HepG2 (cell line): ENCODE data around the gene CEP128. TPM values are rescaled to one million over a fixed set of nuclear protein-coding genes. Genes with fewer than 3 reads are reported as not detected.
A peak's percentile ranks its signal among the peaks of the same experiment; 100 is the strongest.

Experiments used
- ATAC-seq: fragments of 200-7000 bp; cut with Tn5 transposase; 3 replicates; pipeline ENCODE4 v1.9.1; 2020; ENCODE audit warnings: mild to moderate bottlenecking, moderate library complexity
- BruUV-seq: library from RNA; stranded (reverse); fragments of 400-500 nt; replicated peaks from 2 replicates; lab custom pipeline; 2021; lab: Mats Ljungman, UMichigan
- CTCF ChIA-PET: fragments of 300-600 bp; formaldehyde crosslinking; extraction: SDS; loops from one replicate; lab custom pipeline; 2021; ENCODE audit warnings: low total read pairs, inconsistent platforms, low intra/inter-chr PET ratio; lab: Yijun Ruan, JAX
- POLR2A ChIA-PET: fragments of 350-600 bp; sonication (Branson Sonifier 250); formaldehyde crosslinking; loops from one replicate; lab custom pipeline; 2020; ENCODE audit warnings: antibody characterized with exemption, inconsistent platforms; lab: Yijun Ruan, JAX
- DNase-seq: peaks from one replicate; pipeline ENCODE4 v3.0.0-alpha.2; 2015; ENCODE audit warnings: low spot score
- FAIRE-seq: peaks from 3 replicates; lab custom pipeline; 2011; peaks lifted over from hg19 to GRCh38; lab: Jason Lieb, UNC
- H2AFZ ChIP-seq: one replicate; pipeline ENCODE4 v1.6.1; 2011; ENCODE audit warnings: low read length, inconsistent platforms
- H3K27ac ChIP-seq: fragments of 300-600 bp; 3 replicates; pipeline ENCODE4 v1.8.0; 2011; ENCODE audit warnings: mixed run types, mild to moderate bottlenecking, mixed read lengths, low read length, inconsistent platforms; ENCODE audit not compliant: insufficient read depth; ENCODE audit errors: extremely low read length
- H3K27me3 ChIP-seq, 2 experiments: fragments of 200-600 bp in 1 of 2; 2 replicates in 1 of 2; 3 replicates in 1 of 2; pipeline versions ENCODE4 v1.6.0 to v1.8.0; 2011; ENCODE audit warnings: low read length in 2 of 2, mild to moderate bottlenecking in 2 of 2, moderate library complexity in 2 of 2, inconsistent platforms in 1 of 2; ENCODE audit not compliant: insufficient read depth in 2 of 2, control insufficient read depth in 1 of 2
- H3K36me3 ChIP-seq, 2 experiments: fragments of 200-600 bp in 1 of 2; replicated peaks in 1 of 2; 2 replicates in 1 of 2; 3 replicates in 1 of 2; pipeline versions ENCODE4 v1.5.1 to v1.8.0; 2011; ENCODE audit warnings: low read length in 2 of 2, inconsistent platforms in 1 of 2; ENCODE audit not compliant: insufficient read depth in 2 of 2, control insufficient read depth in 1 of 2
- H3K4me1 ChIP-seq: 2 replicates; pipeline ENCODE4 v1.5.1; 2012; ENCODE audit warnings: low read length, inconsistent platforms; ENCODE audit not compliant: insufficient read depth
- H3K4me2 ChIP-seq: 2 replicates; pipeline ENCODE4 v1.6.0; 2011; ENCODE audit warnings: low read depth, low read length, inconsistent platforms
- H3K4me3 ChIP-seq, 3 experiments: fragments of 200-600 bp in 1 of 3; sonication (generic), shearing (Covaris generic) in 1 of 3; replicated peaks in 1 of 3; 2 replicates each; pipeline ENCODE4 v1.5.1; 2011 to 2016; ENCODE audit warnings: low read length in 3 of 3, inconsistent platforms in 2 of 3, low read depth in 2 of 3, mild to moderate bottlenecking in 2 of 3, control low read depth in 1 of 3, mixed read lengths in 1 of 3; ENCODE audit not compliant: insufficient read depth in 1 of 3
- H3K79me2 ChIP-seq: one replicate; pipeline ENCODE4 v1.6.1; 2011; ENCODE audit warnings: low read length, inconsistent platforms; ENCODE audit not compliant: insufficient read depth
- H3K9ac ChIP-seq: 2 replicates; pipeline ENCODE4 v1.6.0; 2011; ENCODE audit warnings: mild to moderate bottlenecking, low read depth, low read length, inconsistent platforms; ENCODE audit not compliant: insufficient read depth
- H3K9me3 ChIP-seq: 2 replicates; pipeline ENCODE4 v1.5.1; 2012; ENCODE audit warnings: mild to moderate bottlenecking, low read length
- H4K20me1 ChIP-seq: 2 replicates; pipeline ENCODE4 v1.6.0; 2011; ENCODE audit warnings: inconsistent platforms, mild to moderate bottlenecking, low read length, moderate library complexity; ENCODE audit not compliant: insufficient read depth
- ATF1 ChIP-seq: IDR thresholded peaks from 2 replicates; pipeline ENCODE4 v1.6.1; 2016; ENCODE audit warnings: mild to moderate bottlenecking, control low read depth
- DNMT3B ChIP-seq: conservative IDR thresholded peaks from 2 replicates; pipeline ENCODE4 v1.6.1; 2016; ENCODE audit warnings: missing biosample characterization, control low read depth
- FOXP1 ChIP-seq, 2 experiments: fragments of 450-650 bp in 1 of 2; IDR thresholded peaks; 2 replicates each; pipeline ENCODE4 v1.6.1; 2017 to 2018; ENCODE audit warnings: antibody characterized with exemption in 1 of 2
- GFI1 ChIP-seq: sonication (generic); formaldehyde crosslinking; IDR thresholded peaks from 2 replicates; pipeline ENCODE4 v1.5.0; 2020; ENCODE audit warnings: missing genetic modification reagents, mild to moderate bottlenecking, borderline replicate concordance
- MIER3 ChIP-seq: IDR thresholded peaks from 2 replicates; pipeline ENCODE4 v1.6.1; 2016; ENCODE audit warnings: missing compliant biosample characterization, borderline replicate concordance
- MXI1 ChIP-seq: IDR thresholded peaks from 3 replicates; pipeline ENCODE4 v1.6.1; 2012; ENCODE audit warnings: low read depth, low read length, inconsistent platforms, borderline replicate concordance
- THAP8 ChIP-seq: sonication (generic); formaldehyde crosslinking; IDR thresholded peaks from 2 replicates; pipeline ENCODE4 v1.5.1; 2020; ENCODE audit warnings: missing genetic modification reagents, mild to moderate bottlenecking, borderline replicate concordance
- ZBTB3 ChIP-seq: sonication (generic); formaldehyde crosslinking; IDR thresholded peaks from 2 replicates; pipeline ENCODE4 v1.4.0; 2020; ENCODE audit warnings: low read depth, mild to moderate bottlenecking, moderate library complexity, missing genetic modification reagents, borderline replicate concordance
- ZBTB49 ChIP-seq: sonication (generic); formaldehyde crosslinking; IDR thresholded peaks from 2 replicates; pipeline ENCODE4 v1.4.0; 2020; ENCODE audit warnings: missing genetic modification reagents, borderline replicate concordance
- ZNF17 ChIP-seq: sonication (generic); formaldehyde crosslinking; IDR thresholded peaks from 2 replicates; pipeline ENCODE4 v1.5.0; 2020; ENCODE audit warnings: mild to moderate bottlenecking, missing genetic modification reagents
- ZNF235 ChIP-seq: sonication (generic); formaldehyde crosslinking; IDR thresholded peaks from 2 replicates; pipeline ENCODE4 v1.8.1; 2023; ENCODE audit warnings: mild to moderate bottlenecking, missing genetic modification reagents, borderline replicate concordance
- ZNF317 ChIP-seq: sonication (generic); formaldehyde crosslinking; IDR thresholded peaks from 2 replicates; pipeline ENCODE4 v1.5.0; 2020; ENCODE audit warnings: mild to moderate bottlenecking, missing genetic modification reagents
- ZNF562 ChIP-seq: sonication (generic); formaldehyde crosslinking; IDR thresholded peaks from 2 replicates; pipeline ENCODE4 v1.8.0; 2022; ENCODE audit warnings: missing genetic modification reagents, borderline replicate concordance
- ZNF569 ChIP-seq: sonication (generic); formaldehyde crosslinking; IDR thresholded peaks from 2 replicates; pipeline ENCODE4 v1.5.0; 2020; ENCODE audit warnings: mild to moderate bottlenecking, missing genetic modification reagents, moderate library complexity, borderline replicate concordance
- WGBS: methylation state at CpG from one replicate; pipeline ENCODE4 v1.1.6; 2017; ENCODE audit warnings: low lambda C conversion rate; 5-methylcytosine and 5-hydroxymethylcytosine counted together
- in situ Hi-C: cut with HindIII; loops from 2 replicates; pipeline ENCODE4 v1.10.0; 2017; ENCODE audit warnings: low pct_unique_long_range_greater_than_20kb; ENCODE audit not compliant: extremely low pct_ligation_motif_present
- intact Hi-C: fragments of 100-400 bp; cut with micrococcal nuclease; formaldehyde crosslinking; loops from one replicate; pipeline ENCODE4 v1.10.0; 2022; ENCODE audit not compliant: unreplicated experiment
- polyA plus RNA-seq, 8 experiments: library from polyadenylated mRNA; depleted of rRNA in 3 of 8; stranded (reverse) in 7 of 8; unstranded in 1 of 8; fragments of >200 nt; fragmentation: Illumina TruSeq in 4 of 8; extraction: Trizol in 4 of 8; gene quantifications; 2 replicates each; pipeline versions ENCODE4 v1.2.1 to v1.2.3, GENCODE V29; 2011 to 2016; ENCODE audit warnings: low read depth in 4 of 8, missing spikeins in 1 of 8, mixed read lengths in 1 of 8; ENCODE audit not compliant: insufficient read depth in 1 of 8
- total RNA-seq, 5 experiments: library from RNA; depleted of rRNA; stranded (reverse); fragments of >200 nt; fragmentation: Illumina TruSeq; extraction: Trizol; gene quantifications; 2 replicates each; pipeline ENCODE4 v1.2.3, GENCODE V29; 2016; ENCODE audit warnings: low read depth in 1 of 5
- TF ChIP-seq, protein P1 (sequence below): sonication (generic); formaldehyde crosslinking; IDR thresholded peaks from 2 replicates; pipeline ENCODE4 v1.5.0; 2020; ENCODE audit warnings: missing genetic modification reagents
- TF ChIP-seq, protein P2 (sequence below): sonication (generic); formaldehyde crosslinking; IDR thresholded peaks from 2 replicates; pipeline ENCODE4 v1.8.0; 2022; ENCODE audit warnings: mild to moderate bottlenecking, missing genetic modification reagents, moderate library complexity
- TF ChIP-seq, protein P3 (sequence below): sonication (generic); formaldehyde crosslinking; IDR thresholded peaks from 2 replicates; pipeline ENCODE4 v1.4.0; 2020; ENCODE audit warnings: mild to moderate bottlenecking, missing genetic modification reagents

CEP128 gene
- total and polyA plus RNA-seq, 2 of the 13 experiments (the other 11 are each of a cell fraction or from before 2014, with no cell fraction given) = 1.3 to 7.5 TPM

- no peak for TF ChIP-seq DNMT3B (CRISPR knock-in tag)
- no peak for TF ChIP-seq MIER3 (CRISPR knock-in tag)
- no peak for TF ChIP-seq ATF1
- no peak for TF ChIP-seq ZNF317 (CRISPR knock-in tag)
- TF ChIP-seq, protein P1, sequence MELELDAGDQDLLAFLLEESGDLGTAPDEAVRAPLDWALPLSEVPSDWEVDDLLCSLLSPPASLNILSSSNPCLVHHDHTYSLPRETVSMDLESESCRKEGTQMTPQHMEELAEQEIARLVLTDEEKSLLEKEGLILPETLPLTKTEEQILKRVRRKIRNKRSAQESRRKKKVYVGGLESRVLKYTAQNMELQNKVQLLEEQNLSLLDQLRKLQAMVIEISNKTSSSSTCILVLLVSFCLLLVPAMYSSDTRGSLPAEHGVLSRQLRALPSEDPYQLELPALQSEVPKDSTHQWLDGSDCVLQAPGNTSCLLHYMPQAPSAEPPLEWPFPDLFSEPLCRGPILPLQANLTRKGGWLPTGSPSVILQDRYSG = no peak
- TF ChIP-seq, protein P2, sequence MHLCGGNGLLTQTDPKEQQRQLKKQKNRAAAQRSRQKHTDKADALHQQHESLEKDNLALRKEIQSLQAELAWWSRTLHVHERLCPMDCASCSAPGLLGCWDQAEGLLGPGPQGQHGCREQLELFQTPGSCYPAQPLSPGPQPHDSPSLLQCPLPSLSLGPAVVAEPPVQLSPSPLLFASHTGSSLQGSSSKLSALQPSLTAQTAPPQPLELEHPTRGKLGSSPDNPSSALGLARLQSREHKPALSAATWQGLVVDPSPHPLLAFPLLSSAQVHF (CRISPR knock-in tag) = no peak
- TF ChIP-seq GFI1 (CRISPR knock-in tag) = no peak
- TF ChIP-seq ZBTB3 (CRISPR knock-in tag) = no peak
- no peak for TF ChIP-seq FOXP1 (IDR thresholded peaks at IDR 0.05)
- TF ChIP-seq FOXP1 (CRISPR knock-in tag; IDR thresholded peaks at IDR 0.05) = no peak
These were observed 272.1 kb downstream of the CEP128 start (continued) for GRCh38 chr14:80669426-80669825.

DNA sequence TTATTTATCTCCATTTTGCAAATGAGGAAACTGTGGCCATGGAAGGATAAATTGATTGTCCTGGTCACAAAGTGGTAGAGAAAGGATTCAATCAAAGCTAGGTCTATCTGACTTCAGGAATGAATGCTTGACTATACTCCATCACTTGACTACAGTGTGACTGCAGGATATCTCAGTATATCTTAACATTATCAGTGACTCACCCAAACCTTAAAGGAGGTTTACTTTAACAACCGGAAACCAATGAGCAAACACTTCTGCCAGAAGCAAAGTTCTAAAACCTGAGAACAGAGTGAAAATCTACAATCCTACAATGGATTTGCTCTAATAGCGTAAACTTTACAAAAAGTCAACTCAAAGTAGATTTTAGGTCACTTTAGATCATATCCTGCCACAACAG is 277.0 kb downstream of the CEP128 start:
- H3K4me3 ChIP-seq = no peak overlapping the region
- CTCF ChIA-PET = no interaction called here
- H2AFZ ChIP-seq = no peak overlapping the region
- H3K79me2 ChIP-seq = no peaks in the 10 kb centered on the region
- POLR2A ChIA-PET = no interaction called here
- H3K9ac ChIP-seq = no peak overlapping the region
- DNase-seq (peak; percentile 13), FAIRE-seq (no peak)
- TF ChIP-seq ZNF569 (CRISPR knock-in tag) = no peak
- TF ChIP-seq THAP8 = no peak
- no peak for TF ChIP-seq ZNF235 (CRISPR knock-in tag)
- TF ChIP-seq, protein P2 (CRISPR knock-in tag) = no peak
- TF ChIP-seq ZNF562 (CRISPR knock-in tag) = no peak
- TF ChIP-seq, protein P3, sequence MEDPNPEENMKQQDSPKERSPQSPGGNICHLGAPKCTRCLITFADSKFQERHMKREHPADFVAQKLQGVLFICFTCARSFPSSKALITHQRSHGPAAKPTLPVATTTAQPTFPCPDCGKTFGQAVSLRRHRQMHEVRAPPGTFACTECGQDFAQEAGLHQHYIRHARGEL = no peak
- no peak for TF ChIP-seq ZBTB49 (CRISPR knock-in tag)
- TF ChIP-seq ZNF17 (CRISPR knock-in tag) = no peak
- no peak for TF ChIP-seq MXI1
- TF ChIP-seq, all 625 proteins: peak for 0
- H3K27ac ChIP-seq = no peak overlapping the region
- no peaks in the 10 kb centered on the region for H3K36me3 ChIP-seq
- ATAC-seq = no peak
- intact Hi-C loops (no loop called here), in situ Hi-C loops (no loop called here)
- H3K27me3 ChIP-seq = no peaks in the 10 kb centered on the region
- H3K4me2 ChIP-seq = no peak overlapping the region
- 77% methylated on average over 2 of the region's 2 CpGs for WGBS
- no peaks in the 10 kb centered on the region for H3K9me3 ChIP-seq
- no TSS peak for BruUV-seq
- H3K4me1 ChIP-seq = peaks cover 18% of the 10 kb centered on the region
- no peaks in the 10 kb centered on the region for H4K20me1 ChIP-seq
